Esophagus squamous epithelium (tissue), 5 donors: ENCODE measurements around the gene MYH7B. TPM values are rescaled to one million over a fixed set of nuclear protein-coding genes. Genes with fewer than 3 reads are reported as not detected.

Experiments
- DNase-seq: peaks from one replicate; lab custom pipeline; 2025; lab: John Stamatoyannopoulos, UW
- H3K27ac ChIP-seq, 4 donors: fragments of 200-600 bp; sonication (generic); one replicate each; pipeline ENCODE4 v1.5.1; 2016 to 2019; ENCODE audit warnings: mild to moderate bottlenecking in 1 of 4
- H3K27me3 ChIP-seq, 4 donors: fragments of 200-600 bp; sonication (generic); 1 replicate in 3 of 4; 2 replicates in 1 of 4; pipeline versions ENCODE4 v1.5.1 to v1.6.0; 2017 to 2021; ENCODE audit warnings: antibody characterized with exemption in 1 of 4
- H3K36me3 ChIP-seq, 3 donors: fragments of 200-600 bp; sonication (generic); one replicate each; pipeline ENCODE4 v1.5.1; 2016 to 2019
- H3K4me1 ChIP-seq, 3 donors: fragments of 200-600 bp; sonication (generic); one replicate each; pipeline ENCODE4 v1.5.1; 2017 to 2019
- H3K4me3 ChIP-seq, 4 donors: fragments of 200-600 bp; sonication (generic); 1 replicate in 3 of 4; 2 replicates in 1 of 4; pipeline ENCODE4 v1.5.1; 2016 to 2019; ENCODE audit warnings: mild to moderate bottlenecking in 2 of 4, moderate library complexity in 1 of 4
- H3K9me3 ChIP-seq, 3 donors: fragments of 200-600 bp; sonication (generic); one replicate each; pipeline ENCODE4 v1.5.1; 2016 to 2019
- CTCF ChIP-seq, 6 experiments: fragments of 450-650 bp in 4 of 6; fragments of 200-600 bp in 2 of 6; sonication (generic) in 2 of 6; IDR thresholded peaks; one replicate each; pipeline ENCODE4 v1.5.1; 2016 to 2019; ENCODE audit warnings: antibody characterized with exemption in 6 of 6, mild to moderate bottlenecking in 4 of 6, moderate library complexity in 4 of 6
- POLR2A ChIP-seq, 4 donors: fragments of 450-650 bp; IDR thresholded peaks; one replicate each; pipeline ENCODE4 v1.6.1; 2017; ENCODE audit warnings: antibody characterized with exemption in 4 of 4, mild to moderate bottlenecking in 4 of 4, moderate library complexity in 3 of 4
- WGBS, 2 donors: methylation state at CpG; one replicate each; pipeline ENCODE4 v1.1.5; 2018; 5-methylcytosine and 5-hydroxymethylcytosine counted together
- intact Hi-C: fragments of 100-400 bp; cut with DNase I; formaldehyde crosslinking; loops from one replicate; pipeline ENCODE4 v1.15.0; 2022
- total RNA-seq, 4 donors: library from RNA; depleted of rRNA; stranded (reverse); fragments of >200 nt; gene quantifications; one replicate each; pipeline ENCODE4 v1.1.0, GENCODE V29; 2016
- donor health status: DM: yes; HTN: yes; CAD: no.

The MYH7B gene
- total RNA-seq, 4 donors from 2014 or later = 0.19 TPM; not detected in 3

GRCh38 chr20:34931771-34932170 is 23.9 kb upstream of the MYH7B start:
- H3K36me3 ChIP-seq = peaks cover 6 to 98% (median 18%) of the 10 kb centered on the region in 3 donors
- H3K27ac ChIP-seq = no peak overlapping the region
- no peak overlapping the region for H3K4me3 ChIP-seq
- TF ChIP-seq CTCF (IDR thresholded peaks at IDR 0.05) (no peak), POLR2A (IDR thresholded peaks at IDR 0.05) (no peak)
- no peak for DNase-seq
- WGBS, 2 donors = 83 to 84% methylated on average over 6 to 7 of the region's 7 CpGs
- no peaks in the 10 kb centered on the region for H3K9me3 ChIP-seq
- no peaks in the 10 kb centered on the region for H3K4me1 ChIP-seq
- H3K27me3 ChIP-seq = no peaks in the 10 kb centered on the region
- intact Hi-C loops = no loop called here

- H3K4me1 ChIP-seq = peaks cover 6 to 16% (median 6%) of the 10 kb centered on the region in 3 donors
- H3K4me3 ChIP-seq = no peak overlapping the region
- TF ChIP-seq POLR2A (IDR thresholded peaks at IDR 0.05) (no peak), CTCF (IDR thresholded peaks at IDR 0.05) (no peak)
- no peaks in the 10 kb centered on the region for H3K27me3 ChIP-seq
- WGBS, 2 donors = 72 to 80% methylated on average over 11 to 13 of the region's 14 CpGs
- peak overlapping the region in 3 of 4 donors; percentile 48 to 70 (median 70) for H3K27ac ChIP-seq
- intact Hi-C loops = no loop called here
- no peak for DNase-seq
- peaks cover 8 to 97% (median 13%) of the 10 kb centered on the region in 3 donors for H3K36me3 ChIP-seq
- no peaks in the 10 kb centered on the region for H3K9me3 ChIP-seq
These were observed 17.1 kb upstream of the MYH7B start for GRCh38 chr20:34938466-34939163.

GRCh38 chr20:34940081-34940481 is 15.6 kb upstream of the MYH7B start:
- H3K27me3 ChIP-seq = no peaks in the 10 kb centered on the region
- H3K4me3 ChIP-seq = no peak overlapping the region
- peaks cover 8 to 96% (median 13%) of the 10 kb centered on the region in 3 donors for H3K36me3 ChIP-seq
- peaks cover 6 to 18% (median 6%) of the 10 kb centered on the region in 3 donors for H3K4me1 ChIP-seq
- intact Hi-C loops = no loop called here
- H3K27ac ChIP-seq = no peak overlapping the region
- H3K9me3 ChIP-seq = no peaks in the 10 kb centered on the region
- 60 to 75% methylated on average over 1 of the region's 1 CpG for WGBS, 2 donors
- TF ChIP-seq CTCF (IDR thresholded peaks at IDR 0.05) = no peak
- no peak for DNase-seq

GRCh38 chr20:34941226-34941625 is 14.4 kb upstream of the MYH7B start:
- Histone ChIP-seq H3K4me1 (peaks cover 11 to 30% (median 12%) of the 10 kb centered on the region in 3 donors), H3K27me3 (no peaks in the 10 kb centered on the region), H3K36me3 (peaks cover 8 to 88% (median 13%) of the 10 kb centered on the region in 3 donors), H3K27ac (no peak overlapping the region), H3K4me3 (no peak overlapping the region), H3K9me3 (no peaks in the 10 kb centered on the region)
- 78 to 84% methylated on average over 3 to 4 of the region's 4 CpGs for WGBS, 2 donors
- intact Hi-C loops = no loop called here
- no peak for DNase-seq
- no peak for TF ChIP-seq POLR2A (IDR thresholded peaks at IDR 0.05)
- no peak for TF ChIP-seq CTCF (IDR thresholded peaks at IDR 0.05)

GRCh38 chr20:34942301-34942700 is 13.4 kb upstream of the MYH7B start:
- Histone ChIP-seq H3K36me3 (peaks cover 8 to 88% (median 13%) of the 10 kb centered on the region in 3 donors), H3K4me3 (no peak overlapping the region), H3K27me3 (no peaks in the 10 kb centered on the region), H3K9me3 (no peaks in the 10 kb centered on the region), H3K27ac (no peak overlapping the region), H3K4me1 (peaks cover 11 to 30% (median 12%) of the 10 kb centered on the region in 3 donors)
- WGBS, 2 donors = 91 to 100% methylated on average over 1 to 6 of the region's 9 CpGs
- no peak for TF ChIP-seq CTCF (IDR thresholded peaks at IDR 0.05)
- no peak for TF ChIP-seq POLR2A (IDR thresholded peaks at IDR 0.05)
- intact Hi-C loops = no loop called here
- no peak for DNase-seq
